ENCODE measurements around the gene ASTN2. TPM values are rescaled to one million over a fixed set of nuclear protein-coding genes. Genes with fewer than 3 reads are reported as not detected.

ASTN2 gene
- total and polyA plus RNA-seq, 10 donors: 0.87 to 6.1 (median 3.7) TPM

DNA sequence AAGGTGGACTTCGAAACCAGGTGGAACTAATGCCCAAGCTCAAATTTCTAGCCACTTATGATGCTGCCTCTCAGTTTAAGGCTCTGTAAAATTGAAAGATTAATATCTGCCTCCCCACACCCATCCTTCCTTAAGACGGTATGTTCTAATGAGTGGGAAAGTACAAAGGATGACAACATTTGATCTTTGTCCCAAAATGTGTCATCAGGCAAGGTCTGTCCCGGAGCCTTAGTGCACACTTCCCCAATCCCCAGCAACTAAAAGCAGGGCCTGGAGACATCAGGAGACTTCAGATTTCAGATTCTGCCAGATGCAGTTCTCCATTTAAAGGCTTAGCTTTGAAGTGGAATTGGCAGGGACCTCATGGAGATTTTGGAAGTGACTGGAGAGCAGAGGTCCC, 316.5 kb downstream of the ASTN2 start:
- no peaks in the 10 kb centered on the region for H3K4me1 ChIP-seq
- TF ChIP-seq, protein P1, sequence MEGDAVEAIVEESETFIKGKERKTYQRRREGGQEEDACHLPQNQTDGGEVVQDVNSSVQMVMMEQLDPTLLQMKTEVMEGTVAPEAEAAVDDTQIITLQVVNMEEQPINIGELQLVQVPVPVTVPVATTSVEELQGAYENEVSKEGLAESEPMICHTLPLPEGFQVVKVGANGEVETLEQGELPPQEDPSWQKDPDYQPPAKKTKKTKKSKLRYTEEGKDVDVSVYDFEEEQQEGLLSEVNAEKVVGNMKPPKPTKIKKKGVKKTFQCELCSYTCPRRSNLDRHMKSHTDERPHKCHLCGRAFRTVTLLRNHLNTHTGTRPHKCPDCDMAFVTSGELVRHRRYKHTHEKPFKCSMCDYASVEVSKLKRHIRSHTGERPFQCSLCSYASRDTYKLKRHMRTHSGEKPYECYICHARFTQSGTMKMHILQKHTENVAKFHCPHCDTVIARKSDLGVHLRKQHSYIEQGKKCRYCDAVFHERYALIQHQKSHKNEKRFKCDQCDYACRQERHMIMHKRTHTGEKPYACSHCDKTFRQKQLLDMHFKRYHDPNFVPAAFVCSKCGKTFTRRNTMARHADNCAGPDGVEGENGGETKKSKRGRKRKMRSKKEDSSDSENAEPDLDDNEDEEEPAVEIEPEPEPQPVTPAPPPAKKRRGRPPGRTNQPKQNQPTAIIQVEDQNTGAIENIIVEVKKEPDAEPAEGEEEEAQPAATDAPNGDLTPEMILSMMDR (IDR thresholded peaks at IDR 0.05 in 8 of 11, conservative IDR thresholded peaks at IDR 0.05 in 3 of 11): no peak
- TF ChIP-seq POLR2AphosphoS5 (IDR thresholded peaks at IDR 0.05): no peak
- no peak for TF ChIP-seq POLR2A (IDR thresholded peaks at IDR 0.05)
- no peak overlapping the region for H3K4me3 ChIP-seq
- intact Hi-C loops (cut with DNase I; ENCODE audit: low total_unique reads): no loop called here
- no peaks in the 10 kb centered on the region for H3K9me3 ChIP-seq
- H3K36me3 ChIP-seq: no peaks in the 10 kb centered on the region
- 59 to 82% (median 74%) methylated on average over 3 of the region's 3 CpGs for WGBS, 5 donors
- DNase-seq: no peak
- no peak overlapping the region for H3K27ac ChIP-seq
- no peaks in the 10 kb centered on the region for H3K27me3 ChIP-seq (replicated peaks in 1 of 7)

DNA sequence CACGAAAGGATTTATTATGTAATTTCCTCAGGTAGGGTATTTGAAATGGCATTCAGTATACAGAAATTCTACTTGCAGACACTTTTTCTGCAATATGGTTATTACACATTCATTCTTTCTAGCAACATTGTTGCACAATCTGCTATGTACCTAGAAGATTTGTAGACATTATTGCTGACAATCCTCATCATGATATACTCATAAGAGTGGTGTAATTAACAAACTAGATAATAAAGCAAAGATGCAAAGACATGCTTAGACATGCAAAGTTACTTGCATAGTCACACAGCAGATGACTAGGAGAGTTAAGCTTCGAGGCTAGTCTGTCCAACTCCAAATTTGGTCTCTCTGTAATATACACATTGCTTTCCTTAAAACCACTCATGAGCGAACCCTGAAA, 317.1 kb downstream of the ASTN2 start:
- 74 to 82% (median 76%) methylated on average over 3 of the region's 3 CpGs for WGBS, 5 donors
- intact Hi-C loops (cut with DNase I; ENCODE audit: low total_unique reads): no loop called here
- no peaks in the 10 kb centered on the region for H3K9me3 ChIP-seq

GRCh38 chr9:117096138-117096537, 318.7 kb downstream of the ASTN2 start:
- intact Hi-C loops (cut with DNase I; ENCODE audit: low total_unique reads): no loop called here
- H3K4me1 ChIP-seq: no peaks in the 10 kb centered on the region
- H3K27me3 ChIP-seq (replicated peaks in 1 of 7): no peaks in the 10 kb centered on the region
- 87 to 96% (median 93%) methylated on average over 1 of the region's 1 CpG for whole genome bisulfite sequencing, 5 donors
- no peak for DNase-seq
- H3K9me3 ChIP-seq: no peaks in the 10 kb centered on the region
- H3K4me3 ChIP-seq: no peak overlapping the region
- H3K36me3 ChIP-seq: no peaks in the 10 kb centered on the region
- H3K27ac ChIP-seq: no peak overlapping the region
- TF ChIP-seq POLR2AphosphoS5 (IDR thresholded peaks at IDR 0.05): no peak
- TF ChIP-seq POLR2A (IDR thresholded peaks at IDR 0.05): no peak
- TF ChIP-seq, protein P1 (IDR thresholded peaks at IDR 0.05 in 8 of 11, conservative IDR thresholded peaks at IDR 0.05 in 3 of 11): no peak

More for the DNA sequence above, 317.1 kb downstream of the ASTN2 start:
- DNase-seq: no peak
- Histone ChIP-seq H3K4me1 (no peaks in the 10 kb centered on the region), H3K4me3 (no peak overlapping the region), H3K27ac (no peak overlapping the region), H3K27me3 (replicated peaks in 1 of 7) (no peaks in the 10 kb centered on the region), H3K36me3 (no peaks in the 10 kb centered on the region)
- TF ChIP-seq, protein P1 (IDR thresholded peaks at IDR 0.05 in 8 of 11, conservative IDR thresholded peaks at IDR 0.05 in 3 of 11): no peak
- TF ChIP-seq POLR2A (IDR thresholded peaks at IDR 0.05) (no peak), POLR2AphosphoS5 (IDR thresholded peaks at IDR 0.05) (no peak)

DNA sequence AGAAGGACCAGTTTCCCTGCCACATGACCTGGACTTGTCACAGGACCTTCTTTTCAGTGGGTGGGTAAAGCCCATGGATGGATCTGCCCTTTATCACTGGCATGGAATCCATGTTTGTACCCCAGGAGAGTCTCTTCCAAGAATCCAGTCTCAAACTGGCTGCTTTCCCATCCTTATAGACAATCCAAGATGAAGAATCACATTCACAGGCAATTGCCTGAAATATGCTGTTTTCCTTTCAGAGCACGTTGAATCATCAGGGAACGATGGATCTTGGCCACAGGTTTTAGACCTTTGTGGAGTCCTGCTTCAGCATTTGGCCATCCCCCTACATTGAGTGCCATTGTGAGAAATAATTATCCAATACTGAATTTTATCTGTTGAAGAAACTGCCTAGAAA, 319.8 kb downstream of the ASTN2 start:
- H3K27ac ChIP-seq: no peak overlapping the region
- no peaks in the 10 kb centered on the region for H3K4me1 ChIP-seq
- TF ChIP-seq, protein P1 (IDR thresholded peaks at IDR 0.05 in 8 of 11, conservative IDR thresholded peaks at IDR 0.05 in 3 of 11): no peak
- TF ChIP-seq POLR2AphosphoS5 (IDR thresholded peaks at IDR 0.05): no peak
- H3K27me3 ChIP-seq (replicated peaks in 1 of 7): no peaks in the 10 kb centered on the region
- no peaks in the 10 kb centered on the region for H3K9me3 ChIP-seq
- DNase-seq: no peak
- intact Hi-C loops (cut with DNase I; ENCODE audit: low total_unique reads): no loop called here
- H3K36me3 ChIP-seq: no peaks in the 10 kb centered on the region
- 83 to 95% (median 92%) methylated on average over 2 of the region's 2 CpGs for WGBS, 5 donors
- no peak overlapping the region for H3K4me3 ChIP-seq

Data from spleen (tissue), 11 donors.